Measurements from ENCODE around the gene P3R3URF. TPM values are rescaled to one million over a fixed set of nuclear protein-coding genes. Genes with fewer than 3 reads are reported as not detected.

P3R3URF gene
- total RNA-seq, 5 donors from 2014 or later (not counting 1 experiment from before 2014, with no cell fraction given), result not detected

- ATAC-seq (replicated peaks in 1 of 4) (no peak), DNase-seq (no peak)
- H3K4me1 Mint-ChIP-seq, result peaks cover 2 to 3% (median 2%) of the 10 kb centered on the region in 3 donors
- no peaks in the 10 kb centered on the region for H3K27me3 Mint-ChIP-seq
- peaks cover 24 to 65% of the 10 kb centered on the region in 2 donors for H3K36me3 ChIP-seq (ENCODE audit: control insufficient read depth in 2 of 2, extremely low read depth in 1 of 2, insufficient read depth in 1 of 2, low read length in 1 of 2)
- no peak overlapping the region for H3K27ac Mint-ChIP-seq
- peaks cover 44% of the 10 kb centered on the region for H3K36me3 Mint-ChIP-seq
- peaks cover 0 to 4% of the 10 kb centered on the region in 2 experiments for H3K4me1 ChIP-seq (ENCODE audit: control insufficient read depth in 1 of 2, extremely low read depth in 1 of 2, insufficient read depth in 2 of 2, low read length in 2 of 2)
- no peak overlapping the region for H3K4me3 Mint-ChIP-seq
- CTCF ChIA-PET, result interaction anchor here in 1 of 2 donors (0.6 kb wide), 1 partner anchor 24 kb away, joined by 4 read pairs; no protein-coding TSS in a partner anchor
- H3K9me3 ChIP-seq, result no peaks in the 10 kb centered on the region
- H3K27me3 ChIP-seq (replicated peaks in 1 of 2; ENCODE audit: control insufficient read depth in 2 of 2, extremely low read depth in 1 of 2, insufficient read depth in 2 of 2, low read length in 1 of 2), result no peaks in the 10 kb centered on the region
- no peak overlapping the region for H3K27ac ChIP-seq (ENCODE audit: low read length)
- POLR2A ChIA-PET, result no interaction called here
- H3K9me3 Mint-ChIP-seq, result no peaks in the 10 kb centered on the region
- no peak overlapping the region for H3K4me3 ChIP-seq (ENCODE audit: control insufficient read depth in 1 of 2, extremely low read depth in 1 of 2, low read length in 1 of 2)
- 99% methylated on average over 6 of the region's 9 CpGs for WGBS (ENCODE audit: insufficient coverage)
These were observed 14.9 kb upstream of the P3R3URF start for GRCh38 chr1:46191033-46191701.

- H3K4me3 ChIP-seq (ENCODE audit: control insufficient read depth in 1 of 2, extremely low read depth in 1 of 2, low read length in 1 of 2), result no peak overlapping the region
- no peak overlapping the region for H3K27ac ChIP-seq (ENCODE audit: low read length)
- H3K4me3 Mint-ChIP-seq, result no peak overlapping the region
- H3K9me3 ChIP-seq, result no peaks in the 10 kb centered on the region
- H3K4me1 ChIP-seq (ENCODE audit: control insufficient read depth in 1 of 2, extremely low read depth in 1 of 2, insufficient read depth in 2 of 2, low read length in 2 of 2), result peaks cover 0 to under 1% of the 10 kb centered on the region in 2 experiments
- ChIA-PET CTCF (interaction anchor here in 1 of 2 donors (0.6 kb wide), 1 partner anchor 24 kb away, joined by 4 read pairs; no protein-coding TSS in a partner anchor), POLR2A (no interaction called here)
- H3K9me3 Mint-ChIP-seq, result no peaks in the 10 kb centered on the region
- H3K27me3 Mint-ChIP-seq, result no peaks in the 10 kb centered on the region
- H3K27me3 ChIP-seq (replicated peaks in 1 of 2; ENCODE audit: control insufficient read depth in 2 of 2, extremely low read depth in 1 of 2, insufficient read depth in 2 of 2, low read length in 1 of 2), result no peaks in the 10 kb centered on the region
- no peak overlapping the region for H3K27ac Mint-ChIP-seq
- no peak for ATAC-seq (replicated peaks in 1 of 4)
- WGBS (ENCODE audit: insufficient coverage), result 92% methylated on average over 2 of the region's 3 CpGs
- H3K36me3 ChIP-seq (ENCODE audit: control insufficient read depth in 2 of 2, extremely low read depth in 1 of 2, insufficient read depth in 1 of 2, low read length in 1 of 2), result peaks cover 24 to 60% of the 10 kb centered on the region in 2 donors
- no peak for DNase-seq
- peaks cover 39% of the 10 kb centered on the region for H3K36me3 Mint-ChIP-seq
- peaks cover 0 to under 1% (median 0%) of the 10 kb centered on the region in 3 donors for H3K4me1 Mint-ChIP-seq
These were observed 14.3 kb upstream of the P3R3URF start for GRCh38 chr1:46190539-46190938.

- Histone ChIP-seq H3K9me3 (no peaks in the 10 kb centered on the region), H3K4me3 (ENCODE audit: control insufficient read depth in 1 of 2, extremely low read depth in 1 of 2, low read length in 1 of 2) (no peak overlapping the region), H3K4me1 (ENCODE audit: control insufficient read depth in 1 of 2, extremely low read depth in 1 of 2, insufficient read depth in 2 of 2, low read length in 2 of 2) (peaks cover 0 to 19% of the 10 kb centered on the region in 2 experiments), H3K27me3 (replicated peaks in 1 of 2; ENCODE audit: control insufficient read depth in 2 of 2, extremely low read depth in 1 of 2, insufficient read depth in 2 of 2, low read length in 1 of 2) (no peaks in the 10 kb centered on the region), H3K27ac (ENCODE audit: low read length) (no peak overlapping the region), H3K36me3 (ENCODE audit: control insufficient read depth in 2 of 2, extremely low read depth in 1 of 2, insufficient read depth in 1 of 2, low read length in 1 of 2) (peaks cover 12 to 44% of the 10 kb centered on the region in 2 donors)
- DNase-seq (no peak), ATAC-seq (replicated peaks in 1 of 4) (no peak)
- Mint-ChIP-seq H3K36me3 (peaks cover 27% of the 10 kb centered on the region), H3K4me3 (no peak overlapping the region), H3K4me1 (peaks cover 6 to 18% (median 9%) of the 10 kb centered on the region in 3 donors), H3K27ac (no peak overlapping the region), H3K9me3 (no peaks in the 10 kb centered on the region), H3K27me3 (no peaks in the 10 kb centered on the region)
- ChIA-PET POLR2A (no interaction called here), CTCF (interaction anchor here in 1 of 2 donors (0.7 to 1.0 kb wide), 2 partner anchors 35 to 156 kb away, joined by 3 to 4 read pairs; no protein-coding TSS in a partner anchor)
- WGBS (ENCODE audit: insufficient coverage), result 90% methylated on average over 2 of the region's 6 CpGs
These were observed 12.2 kb upstream of the P3R3URF start for GRCh38 chr1:46188295-46189030.

- peak overlapping the region in 1 of 2 donors; percentile 11 for H3K27ac Mint-ChIP-seq
- ChIA-PET CTCF (no interaction called here), POLR2A (no interaction called here)
- 100% methylated on average over 1 of the region's 8 CpGs for WGBS (ENCODE audit: insufficient coverage)
- Histone ChIP-seq H3K36me3 (ENCODE audit: control insufficient read depth in 2 of 2, extremely low read depth in 1 of 2, insufficient read depth in 1 of 2, low read length in 1 of 2) (peaks cover 5 to 33% of the 10 kb centered on the region in 2 donors), H3K27ac (ENCODE audit: low read length) (no peak overlapping the region), H3K27me3 (replicated peaks in 1 of 2; ENCODE audit: control insufficient read depth in 2 of 2, extremely low read depth in 1 of 2, insufficient read depth in 2 of 2, low read length in 1 of 2) (no peaks in the 10 kb centered on the region), H3K4me3 (ENCODE audit: control insufficient read depth in 1 of 2, extremely low read depth in 1 of 2, low read length in 1 of 2) (no peak overlapping the region), H3K9me3 (no peaks in the 10 kb centered on the region), H3K4me1 (ENCODE audit: control insufficient read depth in 1 of 2, extremely low read depth in 1 of 2, insufficient read depth in 2 of 2, low read length in 2 of 2) (peaks cover 0 to 19% of the 10 kb centered on the region in 2 experiments)
- ATAC-seq (replicated peaks in 1 of 4), result no peak
- no peaks in the 10 kb centered on the region for H3K9me3 Mint-ChIP-seq
- H3K27me3 Mint-ChIP-seq, result no peaks in the 10 kb centered on the region
- DNase-seq, result no peak
- peaks cover 16% of the 10 kb centered on the region for H3K36me3 Mint-ChIP-seq
- no peak overlapping the region for H3K4me3 Mint-ChIP-seq
- H3K4me1 Mint-ChIP-seq, result peaks cover 6 to 18% (median 9%) of the 10 kb centered on the region in 3 donors
These were observed 11.0 kb upstream of the P3R3URF start for GRCh38 chr1:46187106-46187869.

GRCh38 chr1:46186076-46186475 is 9.8 kb upstream of the P3R3URF start:
- 90% methylated on average over 1 of the region's 2 CpGs for WGBS (ENCODE audit: insufficient coverage)
- no peak overlapping the region for H3K4me3 ChIP-seq (ENCODE audit: control insufficient read depth in 1 of 2, extremely low read depth in 1 of 2, low read length in 1 of 2)
- POLR2A ChIA-PET, result no interaction called here
- H3K4me3 Mint-ChIP-seq, result no peak overlapping the region
- CTCF ChIA-PET, result no interaction called here
- H3K9me3 ChIP-seq, result no peaks in the 10 kb centered on the region
- H3K27me3 Mint-ChIP-seq, result no peaks in the 10 kb centered on the region
- ATAC-seq (replicated peaks in 1 of 4) (no peak), DNase-seq (no peak)
- H3K36me3 ChIP-seq (ENCODE audit: control insufficient read depth in 2 of 2, extremely low read depth in 1 of 2, insufficient read depth in 1 of 2, low read length in 1 of 2), result peaks cover 3 to 27% of the 10 kb centered on the region in 2 donors
- H3K9me3 Mint-ChIP-seq, result no peaks in the 10 kb centered on the region
- H3K4me1 ChIP-seq (ENCODE audit: control insufficient read depth in 1 of 2, extremely low read depth in 1 of 2, insufficient read depth in 2 of 2, low read length in 2 of 2), result peaks cover 0 to 19% of the 10 kb centered on the region in 2 experiments
- H3K27ac Mint-ChIP-seq, result peak overlapping the region in 1 of 2 donors; percentile 8
- peaks cover 6 to 18% (median 9%) of the 10 kb centered on the region in 3 donors for H3K4me1 Mint-ChIP-seq
- H3K27me3 ChIP-seq (replicated peaks in 1 of 2; ENCODE audit: control insufficient read depth in 2 of 2, extremely low read depth in 1 of 2, insufficient read depth in 2 of 2, low read length in 1 of 2), result no peaks in the 10 kb centered on the region
- H3K36me3 Mint-ChIP-seq, result peaks cover 16% of the 10 kb centered on the region
- H3K27ac ChIP-seq (ENCODE audit: low read length), result no peak overlapping the region
